Rectal smooth muscle tissue (tissue), 1 donor: ENCODE measurements around the gene KMT2D.

Experiments used
- H3K27ac ChIP-seq: one replicate; pipeline ENCODE4 v1.7.0; 2013; ENCODE audit warnings: low read depth, low read length, inconsistent platforms
- H3K27me3 ChIP-seq: one replicate; pipeline ENCODE4 v1.7.0; 2013; ENCODE audit warnings: low read length; ENCODE audit not compliant: control insufficient read depth, insufficient read depth
- H3K36me3 ChIP-seq: one replicate; pipeline ENCODE4 v1.7.0; 2013; ENCODE audit warnings: low read length; ENCODE audit not compliant: control insufficient read depth, insufficient read depth
- H3K4me1 ChIP-seq: one replicate; pipeline ENCODE4 v1.7.0; 2013; ENCODE audit warnings: low read length; ENCODE audit not compliant: control insufficient read depth, insufficient read depth
- H3K4me3 ChIP-seq: one replicate; pipeline ENCODE4 v1.7.0; 2013; ENCODE audit warnings: low read length
- H3K9ac ChIP-seq: one replicate; pipeline ENCODE4 v1.7.0; 2013; ENCODE audit warnings: low read length

The KMT2D gene

DNA sequence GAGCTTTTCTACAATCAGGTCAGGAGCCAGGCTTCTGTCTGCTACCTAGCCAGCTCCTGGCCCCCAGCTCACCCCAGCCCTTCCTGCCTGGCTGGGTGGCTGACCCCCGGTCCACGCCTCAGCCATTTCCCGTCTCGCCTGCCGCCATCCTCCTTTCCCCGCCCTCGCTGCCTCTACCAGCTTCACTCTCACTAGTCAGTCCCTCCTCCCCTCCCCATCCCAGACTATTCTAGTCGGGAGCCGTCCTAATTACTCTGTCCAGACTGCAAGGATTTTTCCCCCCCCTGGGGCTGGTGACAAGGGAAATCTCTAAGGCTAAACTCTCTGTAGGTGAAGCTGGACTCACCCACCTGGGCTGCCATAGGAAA, 33.2 kb upstream of the KMT2D start:
- Histone ChIP-seq H3K36me3 (peaks cover 11% of the 10 kb centered on the region), H3K9ac (no peak overlapping the region), H3K4me3 (peak overlapping the region; percentile 36), H3K27ac (no peak overlapping the region), H3K4me1 (peaks cover 5% of the 10 kb centered on the region), H3K27me3 (peaks cover 49% of the 10 kb centered on the region)

DNA sequence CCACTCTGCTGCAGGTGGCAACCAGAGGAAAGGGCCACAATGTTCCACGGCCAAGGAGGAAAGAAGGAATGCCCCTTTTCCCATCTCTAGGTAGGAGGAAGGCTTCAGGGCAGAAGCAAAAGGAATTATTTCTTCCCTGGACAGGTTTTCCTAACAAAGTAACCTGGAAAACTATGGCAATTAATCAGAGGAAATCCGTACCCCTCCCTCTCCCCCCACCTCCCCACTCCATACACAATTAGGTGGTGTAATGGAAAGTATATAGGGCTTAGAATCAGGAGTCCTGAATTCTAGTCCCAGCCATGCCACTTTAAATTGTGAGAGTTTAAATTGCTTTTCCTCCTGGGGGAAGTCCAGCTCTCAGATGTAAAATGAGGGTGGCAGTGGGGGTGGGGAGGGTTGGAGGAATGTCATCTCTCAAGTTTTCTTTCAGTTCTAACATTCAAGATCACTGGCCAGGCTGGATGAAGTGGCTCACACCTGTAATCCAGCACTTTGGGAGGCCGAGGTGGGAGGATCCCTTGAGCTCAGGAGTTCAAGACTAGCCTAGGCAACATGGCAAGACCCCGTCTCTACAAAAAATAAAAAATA, 32.3 kb upstream of the KMT2D start:
- peaks cover 11% of the 10 kb centered on the region for H3K36me3 ChIP-seq
- peaks cover 5% of the 10 kb centered on the region for H3K4me1 ChIP-seq
- no peak overlapping the region for H3K9ac ChIP-seq
- no peak overlapping the region for H3K4me3 ChIP-seq
- H3K27ac ChIP-seq, result no peak overlapping the region
- H3K27me3 ChIP-seq, result peaks cover 53% of the 10 kb centered on the region

DNA sequence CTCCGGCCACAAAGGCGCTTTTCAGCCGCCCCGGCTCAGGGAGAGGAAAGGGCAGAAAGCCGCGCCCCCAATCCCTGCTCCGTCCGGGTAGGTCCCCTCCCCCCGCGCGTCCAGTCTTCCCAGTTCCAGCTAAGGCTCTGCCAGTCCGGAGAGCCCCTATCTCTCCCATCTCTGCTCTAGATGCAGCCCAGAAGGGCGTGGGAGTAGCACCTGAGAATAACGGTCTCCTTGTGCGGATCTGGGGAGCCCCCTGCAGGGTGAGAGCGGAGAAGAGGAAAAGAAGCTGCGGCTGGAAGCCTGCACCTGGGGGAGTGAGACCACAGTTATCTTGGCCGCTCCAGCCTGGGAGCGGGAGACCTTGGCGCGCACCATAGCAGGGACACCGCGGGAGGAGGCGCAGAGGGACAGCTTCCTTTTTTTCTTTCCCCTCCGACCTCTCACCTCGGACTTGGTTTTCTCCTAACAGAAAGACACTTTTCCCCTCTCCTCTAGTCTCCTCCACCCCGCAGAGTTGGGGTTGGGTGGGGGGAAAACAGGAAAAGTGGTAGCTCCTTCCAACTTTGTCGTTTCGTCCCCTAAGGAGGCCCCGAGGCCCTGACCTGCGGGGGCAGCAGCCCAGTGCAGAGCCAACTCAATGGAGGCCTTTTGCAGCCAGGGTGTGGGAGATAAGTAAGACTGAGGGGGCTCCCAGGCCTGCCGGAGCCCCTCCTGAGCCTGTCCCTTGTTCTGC, 31.7 kb upstream of the KMT2D start:
- H3K4me3 ChIP-seq, result no peak overlapping the region
- H3K27me3 ChIP-seq, result peaks cover 53% of the 10 kb centered on the region
- H3K9ac ChIP-seq, result no peak overlapping the region
- H3K4me1 ChIP-seq, result peaks cover 5% of the 10 kb centered on the region
- H3K27ac ChIP-seq, result no peak overlapping the region
- H3K36me3 ChIP-seq, result peaks cover 5% of the 10 kb centered on the region

DNA sequence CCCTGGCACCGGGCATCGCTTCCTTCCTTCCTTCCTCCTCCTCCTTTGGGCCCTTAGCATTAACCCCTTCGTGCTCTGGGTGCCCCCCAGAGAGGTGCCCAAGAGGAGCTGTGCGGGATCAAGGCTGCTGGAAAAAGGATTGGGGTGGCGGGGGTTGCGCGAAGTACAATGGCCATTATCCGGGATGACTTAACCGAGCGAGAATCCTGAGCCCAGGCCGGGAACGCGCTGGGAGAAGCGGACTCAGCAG, 31.2 kb upstream of the KMT2D start:
- Histone ChIP-seq H3K27ac (peak overlapping the region; percentile 19), H3K27me3 (peaks cover 53% of the 10 kb centered on the region), H3K4me1 (peaks cover 5% of the 10 kb centered on the region), H3K36me3 (peaks cover 3% of the 10 kb centered on the region), H3K9ac (no peak overlapping the region), H3K4me3 (no peak overlapping the region)

DNA sequence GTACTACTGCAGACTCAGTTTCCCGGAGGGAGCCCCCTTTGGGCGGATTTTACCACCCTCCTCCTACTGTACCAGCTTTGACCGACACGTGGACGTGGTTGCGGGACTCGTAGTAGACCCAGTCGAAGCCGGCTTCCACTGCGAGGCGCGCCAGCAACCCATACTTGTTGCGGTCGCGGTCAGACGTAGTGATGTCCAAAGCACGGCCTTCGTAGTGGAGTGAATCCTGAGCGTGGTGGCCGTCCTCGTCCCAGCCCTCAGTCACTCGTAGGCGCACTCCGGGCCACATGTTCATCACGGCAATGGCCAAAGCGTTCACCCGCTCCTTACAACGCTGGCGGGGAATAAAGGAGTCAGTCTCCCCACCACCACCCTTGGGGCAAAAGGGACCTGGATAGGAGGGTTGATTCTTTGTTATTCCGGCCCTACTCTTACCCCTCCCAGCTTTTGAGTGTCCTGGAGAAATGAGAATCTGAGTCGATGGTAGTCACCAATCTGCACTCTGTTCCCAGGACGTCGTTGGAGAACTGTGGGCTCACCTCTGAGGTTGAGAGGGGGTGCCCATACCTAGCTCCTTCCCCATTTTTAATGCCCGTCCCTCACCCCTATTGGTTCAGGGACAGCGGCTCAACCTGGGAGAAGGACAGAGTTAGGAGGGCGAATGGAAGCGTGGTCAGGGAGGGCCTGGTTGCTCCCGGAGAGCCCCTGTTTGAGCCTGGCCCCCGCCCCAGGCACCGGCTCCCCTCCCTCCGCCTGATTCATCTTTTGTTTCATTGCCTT, 30.7 kb upstream of the KMT2D start:
- Histone ChIP-seq H3K27me3 (peaks cover 53% of the 10 kb centered on the region), H3K4me1 (peaks cover 5% of the 10 kb centered on the region), H3K9ac (no peak overlapping the region), H3K36me3 (no peaks in the 10 kb centered on the region), H3K4me3 (no peak overlapping the region), H3K27ac (peak overlapping the region; percentile 19)

DNA sequence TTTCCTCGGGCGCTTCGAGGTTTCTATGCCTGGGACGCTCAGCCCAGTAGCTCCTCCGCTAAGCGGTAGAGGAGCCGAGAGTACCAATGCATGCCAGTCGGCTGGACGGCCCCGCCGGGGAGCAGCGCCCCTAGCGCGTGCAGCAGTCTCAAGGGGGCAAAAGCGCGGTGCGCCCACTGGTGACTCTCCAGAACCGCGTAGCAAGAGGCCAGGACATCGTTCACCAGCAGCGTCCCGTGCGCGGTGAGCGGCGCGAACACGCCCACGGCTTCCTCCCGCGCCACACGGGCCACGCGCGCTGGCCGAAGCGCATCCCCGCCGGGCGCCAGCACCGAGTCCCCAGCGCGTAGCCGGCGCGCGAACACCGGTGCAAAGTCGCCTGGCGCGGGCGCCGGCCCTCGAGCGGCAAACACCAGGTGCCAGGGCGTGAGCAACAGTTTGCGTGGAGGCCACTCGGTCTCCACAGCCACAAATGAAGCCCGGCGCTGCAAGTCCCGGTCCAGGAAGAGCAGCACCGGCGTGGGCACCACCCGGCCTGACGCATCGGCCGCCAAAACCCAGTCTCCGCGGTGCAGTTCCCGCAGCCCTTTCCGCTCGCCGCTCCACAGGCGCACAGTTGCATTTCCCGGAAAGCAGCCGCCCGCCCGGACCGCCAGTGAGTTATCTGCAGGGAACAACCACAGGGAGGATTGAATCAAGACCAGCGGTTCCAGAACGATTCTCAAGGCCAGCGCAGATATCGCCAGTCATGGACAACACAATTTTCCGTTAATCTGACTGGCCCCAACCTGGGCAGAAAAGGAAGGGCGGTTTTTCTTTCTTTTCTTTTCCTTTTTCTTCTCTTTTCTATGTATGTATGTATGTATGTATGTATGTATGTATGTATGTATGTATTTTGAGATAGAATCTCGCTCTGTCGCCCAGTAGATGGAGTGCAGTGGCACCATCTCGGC, 29.5 kb upstream of the KMT2D start:
- Histone ChIP-seq H3K27ac (no peak overlapping the region), H3K4me1 (peaks cover 5% of the 10 kb centered on the region), H3K9ac (no peak overlapping the region), H3K4me3 (peak overlapping the region; percentile 47), H3K36me3 (no peaks in the 10 kb centered on the region), H3K27me3 (peaks cover 53% of the 10 kb centered on the region)

DNA sequence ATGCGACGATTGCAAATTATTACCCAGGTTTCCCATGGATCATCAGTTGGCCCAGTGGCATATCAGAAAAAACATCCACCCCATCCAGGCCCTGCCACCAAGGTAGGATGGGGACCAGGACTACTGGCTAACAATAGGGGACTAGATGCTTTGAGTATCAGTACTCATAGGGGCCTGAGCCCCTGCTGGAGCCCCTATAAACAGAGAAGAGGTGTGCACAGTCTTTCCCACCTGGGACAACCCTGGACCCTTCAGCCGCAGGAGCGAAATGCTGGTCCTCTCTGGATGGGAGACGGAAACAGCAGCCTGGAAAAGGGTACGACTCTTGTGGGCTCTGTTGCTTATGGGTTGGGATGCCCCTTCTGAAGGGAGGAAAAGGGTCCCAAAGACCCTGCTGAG, 28.3 kb upstream of the KMT2D start:
- peaks cover 5% of the 10 kb centered on the region for H3K4me1 ChIP-seq
- no peak overlapping the region for H3K27ac ChIP-seq
- H3K36me3 ChIP-seq, result no peaks in the 10 kb centered on the region
- no peak overlapping the region for H3K9ac ChIP-seq
- H3K27me3 ChIP-seq, result peaks cover 47% of the 10 kb centered on the region
- no peak overlapping the region for H3K4me3 ChIP-seq

DNA sequence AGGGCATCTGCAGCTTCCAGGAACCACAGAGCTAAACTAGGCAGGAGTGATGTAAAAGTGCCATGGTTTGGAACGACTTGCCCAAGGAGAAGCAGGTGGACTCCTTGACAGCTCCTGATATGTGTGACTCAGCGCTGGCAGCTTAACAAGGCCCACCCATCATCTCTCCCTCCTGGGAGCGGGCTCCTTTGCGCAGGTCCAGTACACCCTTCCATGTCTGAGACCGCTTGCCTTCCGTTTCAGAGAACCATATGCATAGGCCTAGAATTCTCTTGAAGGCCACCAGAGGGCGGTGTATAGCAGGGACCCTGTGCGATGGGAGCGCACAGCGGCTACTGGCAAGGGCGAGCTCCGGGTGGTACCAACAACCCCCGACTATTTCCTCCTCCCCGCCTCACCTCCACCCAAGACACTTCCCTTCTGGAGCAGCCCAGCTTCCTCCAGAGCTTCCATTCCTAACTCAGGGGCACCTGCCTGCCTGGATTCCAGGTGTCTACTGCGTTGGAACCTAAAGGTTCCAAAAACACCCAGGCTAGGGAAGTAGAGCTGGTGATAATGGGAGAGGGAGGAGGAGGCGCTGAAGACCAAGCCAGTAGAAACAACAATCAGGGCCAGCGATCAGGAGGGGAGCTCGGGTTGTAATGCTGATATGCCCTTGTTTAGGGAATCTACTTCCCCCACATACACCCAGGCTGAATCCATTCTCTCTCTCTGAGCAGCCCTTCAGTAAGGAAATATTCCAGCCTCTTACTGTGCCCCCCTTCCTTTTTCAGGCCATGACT, 27.7 kb upstream of the KMT2D start:
- Histone ChIP-seq H3K27me3 (peaks cover 41% of the 10 kb centered on the region), H3K9ac (no peak overlapping the region)

DNA sequence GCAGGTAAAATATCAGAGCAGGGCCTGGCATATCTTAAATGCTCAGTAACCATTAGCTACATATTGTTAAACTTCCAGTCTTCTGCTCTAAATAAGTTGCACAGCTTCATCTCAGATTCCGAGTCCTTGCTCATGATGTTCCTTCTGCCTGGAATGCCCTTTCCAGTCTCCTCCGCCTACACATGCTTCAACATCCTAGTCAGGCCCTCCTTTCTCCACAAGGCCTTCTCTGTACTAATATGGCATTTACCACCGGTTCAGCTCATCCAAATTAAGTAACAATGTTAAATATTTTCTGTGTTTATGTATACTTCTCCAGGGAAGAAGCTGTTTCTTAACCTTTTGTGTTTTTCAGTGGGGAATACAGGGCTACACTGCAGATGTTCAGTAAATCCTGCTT, 25.5 kb upstream of the KMT2D start:
- no peak overlapping the region for H3K9ac ChIP-seq
- H3K27me3 ChIP-seq, result peaks cover 24% of the 10 kb centered on the region
- no peaks in the 10 kb centered on the region for H3K36me3 ChIP-seq
- H3K4me1 ChIP-seq, result peaks cover 5% of the 10 kb centered on the region
- H3K27ac ChIP-seq, result no peak overlapping the region
- no peak overlapping the region for H3K4me3 ChIP-seq

More for the DNA sequence above, 27.7 kb upstream of the KMT2D start:
- Histone ChIP-seq H3K4me3 (peak overlapping the region; percentile 23), H3K4me1 (peaks cover 5% of the 10 kb centered on the region), H3K36me3 (no peaks in the 10 kb centered on the region), H3K27ac (no peak overlapping the region)

DNA sequence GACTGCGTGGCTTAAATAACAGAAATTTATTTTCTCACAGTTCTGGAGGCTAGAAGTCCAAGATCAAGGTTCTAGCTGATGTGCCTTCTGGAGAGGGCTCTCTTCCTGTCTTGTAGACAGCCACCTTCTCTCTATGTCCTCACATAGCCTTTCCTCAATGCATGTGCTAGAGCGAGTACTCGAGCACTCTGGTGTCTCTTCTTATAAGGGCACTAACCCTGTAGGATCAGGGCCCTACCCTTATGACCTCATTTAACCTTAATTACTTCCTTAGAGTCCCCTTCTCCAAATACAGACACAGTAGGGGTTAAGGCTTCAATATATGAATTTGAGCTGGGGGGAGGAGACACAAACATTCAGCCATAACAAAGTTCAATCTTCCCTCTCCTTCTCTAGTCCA, 23.8 kb upstream of the KMT2D start:
- H3K4me3 ChIP-seq, result no peak overlapping the region
- no peaks in the 10 kb centered on the region for H3K4me1 ChIP-seq
- no peak overlapping the region for H3K9ac ChIP-seq
- H3K27ac ChIP-seq, result no peak overlapping the region
- H3K27me3 ChIP-seq, result peaks cover 10% of the 10 kb centered on the region
- H3K36me3 ChIP-seq, result no peaks in the 10 kb centered on the region

DNA sequence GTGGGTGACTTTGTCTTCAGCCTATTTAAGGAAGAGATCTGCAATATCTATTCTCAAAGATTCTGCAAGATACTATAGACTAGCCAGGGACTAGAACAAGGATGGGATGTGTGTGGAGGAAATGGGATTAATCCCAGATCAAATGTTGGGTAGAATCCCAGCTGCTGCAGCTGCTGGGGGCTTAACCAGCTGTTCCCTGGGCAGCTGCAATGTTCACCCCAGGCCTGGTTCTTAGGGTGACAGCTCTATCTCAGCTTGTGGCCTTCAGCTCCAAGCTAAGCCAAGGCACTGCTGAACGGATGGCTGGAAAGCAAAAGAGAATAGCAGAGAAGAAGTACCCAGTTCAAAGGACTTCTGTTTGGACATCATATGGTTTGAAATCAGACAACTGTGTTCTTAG, 19.2 kb upstream of the KMT2D start:
- no peak overlapping the region for H3K9ac ChIP-seq
- no peak overlapping the region for H3K27ac ChIP-seq
- H3K27me3 ChIP-seq, result no peaks in the 10 kb centered on the region
- no peaks in the 10 kb centered on the region for H3K4me1 ChIP-seq
- H3K36me3 ChIP-seq, result no peaks in the 10 kb centered on the region
- no peak overlapping the region for H3K4me3 ChIP-seq
